OCI-LY1 (cell line): ENCODE results near the gene MID1.

Experiments used
- H2AFZ ChIP-seq: fragments of 200-600 bp; sonication (generic), shearing (Covaris generic); 2 replicates; pipeline ENCODE4 v1.6.0; 2014; ENCODE audit warnings: antibody characterized with exemption, mild to moderate bottlenecking, low read length
- H3F3A ChIP-seq: fragments of 200-600 bp; sonication (generic), shearing (Covaris generic); 2 replicates; pipeline ENCODE4 v1.6.0; 2014; ENCODE audit warnings: mild to moderate bottlenecking, antibody characterized with exemption, low read length, moderate library complexity; ENCODE audit not compliant: insufficient read depth
- H3K27ac ChIP-seq: fragments of 200-600 bp; sonication (generic); 2 replicates; pipeline ENCODE4 v1.5.1; 2014; ENCODE audit warnings: low read length, mixed run types, mild to moderate bottlenecking, low read depth; ENCODE audit not compliant: poor library complexity, severe bottlenecking
- H3K27me3 ChIP-seq: fragments of 200-600 bp; sonication (generic); 2 replicates; pipeline ENCODE4 v1.6.0; 2014; ENCODE audit warnings: antibody characterized with exemption, mild to moderate bottlenecking, low read length, moderate library complexity; ENCODE audit not compliant: insufficient read depth
- H3K36me3 ChIP-seq: fragments of 200-600 bp; sonication (generic); 2 replicates; pipeline ENCODE4 v1.6.1; 2014; ENCODE audit warnings: mild to moderate bottlenecking, antibody characterized with exemption, low read length, moderate library complexity, mixed read lengths; ENCODE audit not compliant: insufficient read depth
- H3K4me1 ChIP-seq: fragments of 200-600 bp; sonication (generic); 2 replicates; pipeline ENCODE4 v1.5.1; 2014; ENCODE audit warnings: mild to moderate bottlenecking, low read length, moderate library complexity; ENCODE audit not compliant: insufficient read depth, severe bottlenecking
- H3K4me2 ChIP-seq: fragments of 200-600 bp; sonication (generic), shearing (Covaris generic); 2 replicates; pipeline ENCODE4 v1.6.1; 2014; ENCODE audit warnings: low read length
- H3K4me3 ChIP-seq: fragments of 200-600 bp; sonication (generic); 2 replicates; pipeline ENCODE4 v1.5.1; 2014; ENCODE audit warnings: low read length, low read depth, mild to moderate bottlenecking, mixed read lengths; ENCODE audit not compliant: poor library complexity, severe bottlenecking
- H3K79me2 ChIP-seq: fragments of 200-600 bp; shearing (Covaris generic); 2 replicates; pipeline ENCODE4 v1.6.1; 2016; ENCODE audit warnings: mixed run types, low read length, mixed read lengths; ENCODE audit not compliant: insufficient read depth
- H3K9ac ChIP-seq: fragments of 200-600 bp; sonication (generic), shearing (Covaris generic); 2 replicates; pipeline ENCODE4 v1.6.1; 2014; ENCODE audit warnings: mild to moderate bottlenecking, low read length, mixed read lengths
- H3K9me2 ChIP-seq: fragments of 200-600 bp; sonication (generic), shearing (Covaris generic); 2 replicates; pipeline ENCODE4 v1.6.1; 2014; ENCODE audit warnings: low read depth, mild to moderate bottlenecking, low read length, mixed read lengths
- H3K9me3 ChIP-seq: fragments of 200-600 bp; shearing (Covaris generic); 2 replicates; pipeline ENCODE4 v1.6.1; 2014; ENCODE audit warnings: low read length, mixed read lengths
- H4K20me1 ChIP-seq: fragments of 200-600 bp; sonication (generic), shearing (Covaris generic); 2 replicates; pipeline ENCODE4 v1.6.0; 2016; ENCODE audit warnings: mild to moderate bottlenecking, low read length; ENCODE audit not compliant: insufficient read depth
- CTCF ChIP-seq: fragments of 200-600 bp; sonication (generic), shearing (Covaris generic); IDR thresholded peaks from 2 replicates; pipeline ENCODE4 v1.5.1; 2017; ENCODE audit warnings: mild to moderate bottlenecking, antibody characterized with exemption, low read length, moderate library complexity, mixed read lengths
- EZH2 ChIP-seq: fragments of 200-600 bp; sonication (generic), shearing (Covaris generic); IDR thresholded peaks from 2 replicates; pipeline ENCODE4 v1.8.0; 2017; ENCODE audit warnings: borderline replicate concordance, mixed run types, mild to moderate bottlenecking, antibody characterized with exemption, low read length, moderate library complexity, mixed read lengths

Gene MID1

GRCh38 chrX:10441464-10441863 is 178.9 kb downstream of the MID1 start:
- no peaks in the 10 kb centered on the region for H3K4me1 ChIP-seq
- H3K27ac ChIP-seq, result no peak overlapping the region
- H3K9me3 ChIP-seq, result no peaks in the 10 kb centered on the region
- H3K27me3 ChIP-seq, result no peaks in the 10 kb centered on the region
- H2AFZ ChIP-seq, result no peak overlapping the region
- no peak overlapping the region for H3K9ac ChIP-seq
- H3K79me2 ChIP-seq, result no peaks in the 10 kb centered on the region
- no peaks in the 10 kb centered on the region for H3F3A ChIP-seq
- no peaks in the 10 kb centered on the region for H3K36me3 ChIP-seq
- TF ChIP-seq EZH2, result no peak
- no peak for TF ChIP-seq CTCF
- no peak overlapping the region for H3K4me2 ChIP-seq
- H4K20me1 ChIP-seq, result no peaks in the 10 kb centered on the region
- no peaks in the 10 kb centered on the region for H3K9me2 ChIP-seq
- no peak overlapping the region for H3K4me3 ChIP-seq

- TF ChIP-seq CTCF, result no peak
- no peak for TF ChIP-seq EZH2
- H3K4me2 ChIP-seq, result no peak overlapping the region
- H4K20me1 ChIP-seq, result no peaks in the 10 kb centered on the region
- H3F3A ChIP-seq, result no peaks in the 10 kb centered on the region
- H3K4me1 ChIP-seq, result no peaks in the 10 kb centered on the region
- H3K27me3 ChIP-seq, result no peaks in the 10 kb centered on the region
- H3K4me3 ChIP-seq, result no peak overlapping the region
- H3K79me2 ChIP-seq, result no peaks in the 10 kb centered on the region
- no peaks in the 10 kb centered on the region for H3K9me3 ChIP-seq
- H3K27ac ChIP-seq, result no peak overlapping the region
- no peak overlapping the region for H3K9ac ChIP-seq
- no peak overlapping the region for H2AFZ ChIP-seq
- H3K36me3 ChIP-seq, result no peaks in the 10 kb centered on the region
- no peaks in the 10 kb centered on the region for H3K9me2 ChIP-seq
Observed at GRCh38 chrX:10433296-10433965, 187.0 kb downstream of the MID1 start.

DNA sequence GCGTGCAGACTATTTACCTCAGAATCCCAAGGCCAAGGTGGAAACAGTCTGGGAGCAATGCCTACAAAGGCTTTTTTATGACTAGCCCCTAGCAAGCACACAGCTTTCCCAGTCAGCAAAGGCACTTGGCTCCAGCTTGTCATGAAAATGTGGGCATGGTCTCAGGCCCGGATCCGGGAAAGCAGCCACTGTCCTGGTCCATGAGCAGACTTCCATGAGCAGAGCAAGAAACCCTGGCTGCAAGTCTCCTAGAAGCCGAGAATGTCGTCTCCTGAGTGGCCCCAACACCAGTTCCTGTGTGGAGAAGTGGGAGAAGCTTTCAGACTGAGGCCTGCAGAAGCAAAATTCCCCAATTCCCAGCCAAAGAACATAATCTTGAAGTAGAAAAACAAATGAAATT is 190.5 kb downstream of the MID1 start:
- TF ChIP-seq CTCF (no peak), EZH2 (no peak)
- Histone ChIP-seq H3K27me3 (no peaks in the 10 kb centered on the region), H3K9me3 (no peaks in the 10 kb centered on the region), H3K36me3 (no peaks in the 10 kb centered on the region), H2AFZ (no peak overlapping the region), H3K9me2 (no peaks in the 10 kb centered on the region), H3F3A (no peaks in the 10 kb centered on the region), H3K9ac (no peak overlapping the region), H3K4me2 (no peak overlapping the region), H3K27ac (no peak overlapping the region), H3K4me3 (no peak overlapping the region), H3K4me1 (no peaks in the 10 kb centered on the region), H3K79me2 (no peaks in the 10 kb centered on the region), H4K20me1 (no peaks in the 10 kb centered on the region)
